Measurements from ENCODE around the gene BEX3.

DNA sequence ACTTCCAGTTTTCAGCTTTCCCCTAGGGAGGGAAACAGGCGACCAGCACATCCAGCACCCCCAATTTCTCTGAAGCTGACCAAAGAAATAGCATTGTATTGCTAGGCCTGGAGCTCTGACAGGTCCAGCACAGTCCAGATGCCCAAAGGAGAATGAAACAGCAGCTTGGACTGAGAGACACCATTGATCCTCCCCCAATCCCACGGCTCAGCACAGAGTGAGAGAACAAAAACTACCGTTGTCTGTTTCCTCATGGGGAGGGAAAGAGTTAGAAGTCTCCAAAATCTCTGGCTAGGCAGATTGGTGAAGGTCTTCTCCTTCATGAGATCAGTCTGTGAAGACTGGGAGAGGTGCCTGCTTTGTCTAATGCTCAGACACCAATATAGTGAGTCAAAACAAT is 37.7 kb upstream of the BEX3 start:
- no peak for TF ChIP-seq POLR2A (IDR thresholded peaks at IDR 0.05)
- TF ChIP-seq, protein P1, sequence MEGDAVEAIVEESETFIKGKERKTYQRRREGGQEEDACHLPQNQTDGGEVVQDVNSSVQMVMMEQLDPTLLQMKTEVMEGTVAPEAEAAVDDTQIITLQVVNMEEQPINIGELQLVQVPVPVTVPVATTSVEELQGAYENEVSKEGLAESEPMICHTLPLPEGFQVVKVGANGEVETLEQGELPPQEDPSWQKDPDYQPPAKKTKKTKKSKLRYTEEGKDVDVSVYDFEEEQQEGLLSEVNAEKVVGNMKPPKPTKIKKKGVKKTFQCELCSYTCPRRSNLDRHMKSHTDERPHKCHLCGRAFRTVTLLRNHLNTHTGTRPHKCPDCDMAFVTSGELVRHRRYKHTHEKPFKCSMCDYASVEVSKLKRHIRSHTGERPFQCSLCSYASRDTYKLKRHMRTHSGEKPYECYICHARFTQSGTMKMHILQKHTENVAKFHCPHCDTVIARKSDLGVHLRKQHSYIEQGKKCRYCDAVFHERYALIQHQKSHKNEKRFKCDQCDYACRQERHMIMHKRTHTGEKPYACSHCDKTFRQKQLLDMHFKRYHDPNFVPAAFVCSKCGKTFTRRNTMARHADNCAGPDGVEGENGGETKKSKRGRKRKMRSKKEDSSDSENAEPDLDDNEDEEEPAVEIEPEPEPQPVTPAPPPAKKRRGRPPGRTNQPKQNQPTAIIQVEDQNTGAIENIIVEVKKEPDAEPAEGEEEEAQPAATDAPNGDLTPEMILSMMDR (IDR thresholded peaks at IDR 0.05 in 8 of 11, conservative IDR thresholded peaks at IDR 0.05 in 3 of 11), result no peak
- no peak for TF ChIP-seq POLR2AphosphoS5 (IDR thresholded peaks at IDR 0.05)

All from spleen (tissue), 7 donors.